ENCODE data around the gene ARVCF. TPM values are rescaled to one million over a fixed set of nuclear protein-coding genes. Genes with fewer than 3 reads are reported as not detected.

The ARVCF gene
- polyA plus RNA-seq, 1 donor from 2014 or later: 112 TPM

GRCh38 chr22:20024650-20025397, 8.2 kb upstream of the ARVCF start:
- Histone ChIP-seq H3F3A (ENCODE audit: insufficient read depth, low read length, poor library complexity, severe bottlenecking) (no peaks in the 10 kb centered on the region), H3K9me3 (ENCODE audit: low read length) (no peaks in the 10 kb centered on the region), H4K20me1 (ENCODE audit: insufficient read depth) (no peaks in the 10 kb centered on the region), H3K9me2 (ENCODE audit: insufficient read depth, low read length) (no peaks in the 10 kb centered on the region), H3K4me2 (ENCODE audit: low read length) (no peak overlapping the region), H2AFZ (ENCODE audit: low read depth, low read length) (no peak overlapping the region), H3K79me2 (replicated peaks; ENCODE audit: insufficient read depth, low read length) (no peaks in the 10 kb centered on the region), H3K9ac (ENCODE audit: low read length) (no peak overlapping the region), H3K4me3 (ENCODE audit: low read length) (no peak overlapping the region), H3K27me3 (ENCODE audit: insufficient read depth, low read depth, low read length) (no peaks in the 10 kb centered on the region), H3K27ac (ENCODE audit: low read length) (no peak overlapping the region), H3K36me3 (ENCODE audit: insufficient read depth, low read length) (no peaks in the 10 kb centered on the region)
- TF ChIP-seq EZH2 (IDR thresholded peaks at IDR 0.05; ENCODE audit: borderline replicate concordance, insufficient read depth, low read length, poor library complexity, severe bottlenecking) (no peak), SMC3 (conservative IDR thresholded peaks at IDR 0.05; ENCODE audit: poor library complexity) (no peak), POLR2AphosphoS5 (IDR thresholded peaks at IDR 0.05) (no peak), TAF1 (IDR thresholded peaks at IDR 0.05; ENCODE audit: low read depth) (no peak), MXI1 (conservative IDR thresholded peaks at IDR 0.05; ENCODE audit: poor library complexity, severe bottlenecking) (no peak), RAD21 (conservative IDR thresholded peaks at IDR 0.05) (no peak), EP300 (conservative IDR thresholded peaks at IDR 0.05; ENCODE audit: poor library complexity, severe bottlenecking) (no peak)
- TF ChIP-seq, protein P1, sequence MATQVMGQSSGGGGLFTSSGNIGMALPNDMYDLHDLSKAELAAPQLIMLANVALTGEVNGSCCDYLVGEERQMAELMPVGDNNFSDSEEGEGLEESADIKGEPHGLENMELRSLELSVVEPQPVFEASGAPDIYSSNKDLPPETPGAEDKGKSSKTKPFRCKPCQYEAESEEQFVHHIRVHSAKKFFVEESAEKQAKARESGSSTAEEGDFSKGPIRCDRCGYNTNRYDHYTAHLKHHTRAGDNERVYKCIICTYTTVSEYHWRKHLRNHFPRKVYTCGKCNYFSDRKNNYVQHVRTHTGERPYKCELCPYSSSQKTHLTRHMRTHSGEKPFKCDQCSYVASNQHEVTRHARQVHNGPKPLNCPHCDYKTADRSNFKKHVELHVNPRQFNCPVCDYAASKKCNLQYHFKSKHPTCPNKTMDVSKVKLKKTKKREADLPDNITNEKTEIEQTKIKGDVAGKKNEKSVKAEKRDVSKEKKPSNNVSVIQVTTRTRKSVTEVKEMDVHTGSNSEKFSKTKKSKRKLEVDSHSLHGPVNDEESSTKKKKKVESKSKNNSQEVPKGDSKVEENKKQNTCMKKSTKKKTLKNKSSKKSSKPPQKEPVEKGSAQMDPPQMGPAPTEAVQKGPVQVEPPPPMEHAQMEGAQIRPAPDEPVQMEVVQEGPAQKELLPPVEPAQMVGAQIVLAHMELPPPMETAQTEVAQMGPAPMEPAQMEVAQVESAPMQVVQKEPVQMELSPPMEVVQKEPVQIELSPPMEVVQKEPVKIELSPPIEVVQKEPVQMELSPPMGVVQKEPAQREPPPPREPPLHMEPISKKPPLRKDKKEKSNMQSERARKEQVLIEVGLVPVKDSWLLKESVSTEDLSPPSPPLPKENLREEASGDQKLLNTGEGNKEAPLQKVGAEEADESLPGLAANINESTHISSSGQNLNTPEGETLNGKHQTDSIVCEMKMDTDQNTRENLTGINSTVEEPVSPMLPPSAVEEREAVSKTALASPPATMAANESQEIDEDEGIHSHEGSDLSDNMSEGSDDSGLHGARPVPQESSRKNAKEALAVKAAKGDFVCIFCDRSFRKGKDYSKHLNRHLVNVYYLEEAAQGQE (IDR thresholded peaks at IDR 0.05; ENCODE audit: borderline replicate concordance): no peak
- TF ChIP-seq, protein P2, sequence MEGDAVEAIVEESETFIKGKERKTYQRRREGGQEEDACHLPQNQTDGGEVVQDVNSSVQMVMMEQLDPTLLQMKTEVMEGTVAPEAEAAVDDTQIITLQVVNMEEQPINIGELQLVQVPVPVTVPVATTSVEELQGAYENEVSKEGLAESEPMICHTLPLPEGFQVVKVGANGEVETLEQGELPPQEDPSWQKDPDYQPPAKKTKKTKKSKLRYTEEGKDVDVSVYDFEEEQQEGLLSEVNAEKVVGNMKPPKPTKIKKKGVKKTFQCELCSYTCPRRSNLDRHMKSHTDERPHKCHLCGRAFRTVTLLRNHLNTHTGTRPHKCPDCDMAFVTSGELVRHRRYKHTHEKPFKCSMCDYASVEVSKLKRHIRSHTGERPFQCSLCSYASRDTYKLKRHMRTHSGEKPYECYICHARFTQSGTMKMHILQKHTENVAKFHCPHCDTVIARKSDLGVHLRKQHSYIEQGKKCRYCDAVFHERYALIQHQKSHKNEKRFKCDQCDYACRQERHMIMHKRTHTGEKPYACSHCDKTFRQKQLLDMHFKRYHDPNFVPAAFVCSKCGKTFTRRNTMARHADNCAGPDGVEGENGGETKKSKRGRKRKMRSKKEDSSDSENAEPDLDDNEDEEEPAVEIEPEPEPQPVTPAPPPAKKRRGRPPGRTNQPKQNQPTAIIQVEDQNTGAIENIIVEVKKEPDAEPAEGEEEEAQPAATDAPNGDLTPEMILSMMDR (IDR thresholded peaks at IDR 0.05; ENCODE audit: poor library complexity, severe bottlenecking): no peak

DNA sequence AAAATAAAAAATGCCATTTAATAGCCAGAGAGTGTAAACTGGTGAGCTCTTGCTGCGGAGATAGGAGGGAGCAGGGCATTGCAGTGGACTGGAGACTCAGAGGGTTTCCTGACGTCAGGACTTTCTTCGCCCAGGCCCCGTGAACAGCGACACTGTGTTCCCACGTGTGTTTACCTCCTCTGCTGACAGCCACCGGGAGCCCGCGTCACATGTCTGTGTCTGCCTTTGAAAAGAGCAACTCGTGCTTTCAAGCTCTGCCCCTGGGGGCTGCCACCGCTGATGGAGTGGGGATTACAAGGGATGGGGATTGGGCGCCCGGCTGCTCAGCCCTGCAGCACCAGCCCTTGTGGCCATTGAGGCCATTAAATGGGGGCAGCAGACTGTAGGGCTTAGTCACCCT, 7.6 kb upstream of the ARVCF start:
- Histone ChIP-seq H3K9ac (ENCODE audit: low read length) (no peak overlapping the region), H3F3A (ENCODE audit: insufficient read depth, low read length, poor library complexity, severe bottlenecking) (no peaks in the 10 kb centered on the region), H4K20me1 (ENCODE audit: insufficient read depth) (no peaks in the 10 kb centered on the region), H3K27me3 (ENCODE audit: insufficient read depth, low read depth, low read length) (peaks cover 5% of the 10 kb centered on the region), H3K27ac (ENCODE audit: low read length) (no peak overlapping the region), H2AFZ (ENCODE audit: low read depth, low read length) (no peak overlapping the region), H3K9me2 (ENCODE audit: insufficient read depth, low read length) (no peaks in the 10 kb centered on the region), H3K36me3 (ENCODE audit: insufficient read depth, low read length) (no peaks in the 10 kb centered on the region), H3K4me3 (ENCODE audit: low read length) (no peak overlapping the region), H3K79me2 (replicated peaks; ENCODE audit: insufficient read depth, low read length) (no peaks in the 10 kb centered on the region), H3K9me3 (ENCODE audit: low read length) (no peaks in the 10 kb centered on the region), H3K4me2 (ENCODE audit: low read length) (no peak overlapping the region)
- TF ChIP-seq, protein P1 (IDR thresholded peaks at IDR 0.05; ENCODE audit: borderline replicate concordance): no peak
- TF ChIP-seq RAD21 (conservative IDR thresholded peaks at IDR 0.05) (no peak), EZH2 (IDR thresholded peaks at IDR 0.05; ENCODE audit: borderline replicate concordance, insufficient read depth, low read length, poor library complexity, severe bottlenecking) (no peak), TAF1 (IDR thresholded peaks at IDR 0.05; ENCODE audit: low read depth) (no peak), SMC3 (conservative IDR thresholded peaks at IDR 0.05; ENCODE audit: poor library complexity) (no peak), EP300 (conservative IDR thresholded peaks at IDR 0.05; ENCODE audit: poor library complexity, severe bottlenecking) (no peak), POLR2AphosphoS5 (IDR thresholded peaks at IDR 0.05) (no peak), MXI1 (conservative IDR thresholded peaks at IDR 0.05; ENCODE audit: poor library complexity, severe bottlenecking) (no peak)
- TF ChIP-seq, protein P2 (IDR thresholded peaks at IDR 0.05; ENCODE audit: poor library complexity, severe bottlenecking): no peak

Data from neural cell (in vitro differentiated cells).